ENCODE measurements around the gene TMEM156.

Gene TMEM156

GRCh38 chr4:39032218-39033085, at the start of gene TMEM156:
TMEM156 (minus strand) TSS chr4:39032409; CDS start chr4:39032313, 96 bp downstream.
- peak; percentile 52 for DNase-seq

DNA sequence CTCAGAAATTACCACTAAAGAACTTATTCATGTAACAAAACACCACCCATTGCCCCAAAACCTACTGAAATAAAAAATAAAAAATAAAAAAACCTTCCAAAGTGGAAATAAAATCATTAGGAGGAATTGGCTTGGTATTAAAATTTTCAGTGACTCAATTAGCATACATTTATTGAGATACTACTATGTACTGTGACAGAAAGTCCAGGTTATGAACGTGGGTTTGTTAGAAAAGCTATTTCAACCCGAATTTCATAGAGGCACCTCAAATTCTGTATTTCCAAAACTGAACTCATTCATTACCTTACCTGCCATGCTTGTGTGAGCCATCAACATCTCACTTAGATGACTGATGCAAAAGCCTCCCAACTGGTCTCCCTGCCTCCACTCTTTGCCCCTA, 46.6 kb upstream of the TMEM156 start:
- no peak for DNase-seq

DNA sequence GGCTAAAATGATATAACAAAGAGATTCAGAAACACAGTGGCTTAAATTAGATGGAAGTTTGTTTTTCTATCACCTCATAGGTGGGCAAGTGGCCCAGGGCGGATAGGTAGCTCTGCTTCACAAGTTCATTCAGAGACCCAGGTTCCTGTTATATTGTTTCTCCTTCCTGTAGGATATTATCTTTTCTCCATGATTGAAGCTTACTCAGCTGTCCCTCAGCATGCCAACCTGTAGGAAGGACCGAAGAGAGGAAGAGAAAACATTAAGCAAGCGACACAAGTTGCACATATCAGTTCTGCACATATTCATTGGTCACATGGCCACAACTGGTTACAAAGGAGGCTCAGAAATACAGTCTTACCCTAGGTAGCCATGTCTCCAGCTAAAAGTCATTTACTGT, 36.7 kb upstream of the TMEM156 start:
- DNase-seq = no peak

- DNase-seq = peak; percentile 10
Observed at GRCh38 chr4:39067451-39067850, 35.2 kb upstream of the TMEM156 start.

DNA sequence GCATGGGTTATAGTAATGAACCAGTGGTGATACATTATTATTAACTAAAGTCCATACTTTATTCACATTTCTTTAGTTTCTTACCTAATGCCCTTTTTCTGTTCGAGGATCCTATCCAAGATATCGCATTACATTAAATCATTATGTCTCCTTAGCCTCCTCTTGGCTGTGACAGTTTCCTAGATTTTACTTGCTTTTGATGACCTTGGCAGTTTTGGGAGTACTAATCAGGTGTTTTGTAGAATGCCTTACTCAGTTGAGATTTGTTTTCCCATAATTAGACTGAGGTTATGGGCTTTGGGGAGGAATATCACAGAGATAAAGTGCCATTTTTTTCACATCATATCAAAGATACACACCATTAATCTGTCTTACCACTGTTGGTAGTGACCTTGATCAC, 34.8 kb upstream of the TMEM156 start:
- no peak for DNase-seq

DNA sequence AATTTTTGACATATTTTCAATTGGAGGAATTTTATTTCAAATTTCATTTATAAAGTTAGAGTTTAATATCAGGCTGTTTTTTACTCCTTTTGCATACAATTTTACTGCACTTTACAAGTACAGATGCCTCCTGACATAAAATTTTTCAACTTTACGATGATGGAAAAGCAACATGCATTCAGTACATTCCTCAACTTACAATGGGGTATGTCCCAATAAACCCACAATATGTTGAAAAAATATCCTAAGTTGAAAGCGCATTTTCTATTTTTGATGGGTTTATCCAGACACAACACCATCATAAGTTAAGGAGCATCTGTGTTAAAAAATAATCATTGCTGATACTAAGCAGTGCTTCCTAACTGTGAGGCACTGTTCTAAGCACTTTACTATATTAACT, 34.2 kb upstream of the TMEM156 start:
- DNase-seq = peak; percentile 14

- DNase-seq = no peak
Observed at GRCh38 chr4:39063430-39063829, 31.2 kb upstream of the TMEM156 start.

DNA sequence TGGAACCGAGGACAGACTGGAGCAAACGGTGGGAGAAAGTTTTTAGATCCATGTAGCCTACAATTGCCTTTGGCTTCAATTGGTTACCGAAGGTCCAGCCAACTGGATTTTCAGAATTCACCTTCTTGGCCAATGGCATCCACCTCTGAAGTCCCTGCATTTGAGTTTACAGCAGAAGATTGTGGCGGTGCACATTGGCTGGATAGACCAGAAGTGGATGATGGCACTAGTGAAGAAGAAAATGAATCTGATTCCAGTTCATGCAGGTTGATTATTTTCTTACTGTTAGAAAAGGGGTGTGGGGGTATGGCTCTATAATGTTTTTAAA, 30.5 kb upstream of the TMEM156 start:
- DNase-seq = no peak

GRCh38 chr4:39062094-39062769, 30.0 kb upstream of the TMEM156 start, which contains the start of gene KLHL5:
KLHL5 (plus strand) TSS chr4:39062232; CDS start chr4:39062653, 421 bp downstream.
- DNase-seq = peak; percentile 18

GRCh38 chr4:39061457-39061856, 29.2 kb upstream of the TMEM156 start:
- DNase-seq = no peak

GRCh38 chr4:39056023-39056422, 23.8 kb upstream of the TMEM156 start:
- no peak for DNase-seq

- no peak for DNase-seq
Observed at GRCh38 chr4:39054497-39054896, 22.3 kb upstream of the TMEM156 start.

DNA sequence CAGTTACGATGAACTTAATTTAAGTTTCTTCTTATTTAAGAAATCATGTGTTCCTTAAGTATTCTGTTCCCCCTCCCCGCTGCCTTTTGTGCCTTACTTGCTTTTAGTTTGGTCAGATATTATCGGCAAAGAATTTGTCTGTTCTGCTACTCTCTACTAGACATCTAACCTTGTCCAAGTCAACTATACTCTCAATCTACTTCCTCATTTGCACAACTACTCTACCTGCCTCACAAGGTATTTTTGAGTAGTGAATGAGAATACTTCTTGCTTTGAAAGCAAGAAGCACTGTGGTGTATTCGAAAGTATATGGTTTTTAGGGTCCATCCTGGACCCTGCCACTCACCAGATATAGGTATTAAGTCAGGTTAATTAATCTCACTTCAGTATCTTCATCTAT, 21.8 kb upstream of the TMEM156 start:
- no peak for DNase-seq

GRCh38 chr4:39051492-39051891, 19.3 kb upstream of the TMEM156 start:
- DNase-seq = no peak

- no peak for DNase-seq
Observed at GRCh38 chr4:39050590-39050989, 18.4 kb upstream of the TMEM156 start.

DNA sequence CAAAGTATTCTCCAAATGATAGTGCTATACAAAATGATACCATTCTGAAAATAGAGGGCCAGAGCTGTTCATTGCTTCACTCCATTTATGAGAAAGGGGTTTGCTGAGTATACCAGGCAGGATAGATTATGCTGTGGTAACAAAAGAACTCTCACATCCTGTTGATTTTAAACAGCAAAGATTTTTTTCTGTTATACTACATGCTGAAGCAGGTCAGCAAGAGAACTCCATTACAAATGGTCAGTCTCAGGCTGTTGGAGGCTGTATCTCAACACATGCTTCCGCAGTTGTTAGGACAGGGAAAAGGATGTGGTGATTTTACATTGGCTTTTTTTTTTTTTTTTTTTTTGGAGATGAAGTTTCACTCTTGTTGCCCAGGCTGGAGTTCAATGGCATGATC, 16.1 kb upstream of the TMEM156 start:
- DNase-seq = no peak

DNA sequence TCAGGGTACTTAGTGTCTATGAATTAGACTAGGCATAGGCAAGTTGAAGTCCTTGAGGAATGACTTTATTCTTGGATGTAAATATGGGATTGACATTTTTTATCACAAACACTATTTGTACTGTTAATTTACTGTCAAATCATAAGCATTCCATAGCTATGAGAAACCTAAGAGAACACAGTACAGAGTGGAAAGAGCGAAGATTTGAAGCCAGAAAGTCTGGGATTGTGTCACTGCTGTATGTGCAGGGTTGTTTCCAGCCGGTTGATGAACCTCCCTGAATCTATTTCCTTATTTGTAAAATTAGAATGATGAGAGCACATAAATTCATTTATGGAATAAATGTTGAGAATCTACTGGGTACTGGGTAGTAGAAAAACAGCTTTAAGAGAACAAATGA, 15.5 kb upstream of the TMEM156 start:
- peak; percentile 26 for DNase-seq

GRCh38 chr4:39046249-39046648, 14.0 kb upstream of the TMEM156 start:
- DNase-seq = peak; percentile 22

GRCh38 chr4:39045827-39046221, 13.6 kb upstream of the TMEM156 start:
- peak; percentile 13 for DNase-seq

DNA sequence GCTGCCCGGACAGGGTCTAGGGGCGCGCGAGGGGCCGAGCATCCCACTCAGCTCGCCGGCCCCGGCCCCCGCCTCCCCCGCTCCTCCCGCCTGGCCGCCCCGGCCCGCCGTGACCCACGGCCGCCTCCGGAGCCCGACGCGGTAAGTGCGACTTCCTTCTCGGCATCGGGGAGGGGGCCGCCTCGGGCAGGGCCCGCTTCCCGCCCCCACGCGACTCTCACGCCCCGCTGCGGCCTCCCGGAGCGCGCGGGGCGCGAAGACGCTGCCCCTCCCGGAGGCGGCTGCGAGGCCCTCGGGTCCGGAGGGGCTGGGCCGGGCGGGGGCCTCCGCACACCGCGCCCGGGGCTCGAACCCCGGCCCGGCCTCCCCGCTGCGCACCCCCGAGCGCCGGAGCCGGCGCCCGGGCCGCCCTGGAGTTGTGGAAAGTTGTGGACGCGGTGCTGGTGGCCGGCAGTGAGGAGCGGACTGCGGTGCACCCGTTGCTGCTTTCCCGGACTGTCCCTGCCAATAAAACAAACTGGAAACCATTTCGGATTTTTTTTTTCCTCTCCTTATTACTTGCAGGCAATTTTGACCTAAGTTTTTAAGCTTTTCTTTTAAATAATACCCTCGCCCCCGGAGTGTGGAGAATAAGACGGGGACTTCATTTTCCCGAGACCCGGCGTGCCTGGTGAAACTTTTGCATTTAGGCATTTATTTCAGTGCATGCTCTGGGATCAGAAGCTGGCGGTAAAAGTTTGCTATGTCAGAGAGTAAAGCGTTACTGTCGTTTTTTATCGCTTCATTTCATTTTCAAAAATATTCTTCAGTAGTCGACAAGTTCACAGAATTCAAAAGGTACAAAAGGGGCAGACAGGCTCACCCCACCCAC, 13.0 kb upstream of the TMEM156 start:
- peak; percentile 14 for DNase-seq

- peak; percentile 87 for DNase-seq
Observed at GRCh38 chr4:39044364-39044955, 12.3 kb upstream of the TMEM156 start.

- DNase-seq = peak; percentile 21
Observed at GRCh38 chr4:39043861-39044363, 11.7 kb upstream of the TMEM156 start.

Data from fibroblast of skin of right quadriceps (primary cell).